ENCODE results near the gene DGLUCY.
"Not testable (repeated sequence)": the region's sequence is repeated elsewhere in the genome, so short reads cannot be mapped to it uniquely, and the experiment has no call there.

The DGLUCY gene

GRCh38 chr14:91243074-91243471 is 129.2 kb downstream of the DGLUCY start:
- Histone ChIP-seq H3K9ac (ENCODE audit: low read length) (no peak overlapping the region), H3K27ac (ENCODE audit: low read depth, low read length) (no peak overlapping the region), H3K9me3 (ENCODE audit: low read length) (no peaks in the 10 kb centered on the region), H3K4me1 (ENCODE audit: insufficient read depth, low read length) (peaks cover 24% of the 10 kb centered on the region), H3K36me3 (ENCODE audit: insufficient read depth, low read length) (no peaks in the 10 kb centered on the region), H3K27me3 (ENCODE audit: control insufficient read depth in 1 of 2, insufficient read depth in 2 of 2, low read length in 2 of 2) (peaks cover 0 to 8% of the 10 kb centered on the region in 2 donors), H3K4me3 (ENCODE audit: low read depth in 1 of 2, low read length in 2 of 2) (no peak overlapping the region)

- H3K9ac ChIP-seq (ENCODE audit: low read length): peak within 1 kb of the TSS; percentile 33
- no peak within 1 kb of the TSS for H3K27ac ChIP-seq (ENCODE audit: low read depth, low read length)
- H3K4me1 ChIP-seq (ENCODE audit: insufficient read depth, low read length): peaks cover 24% of the 10 kb centered on the region
- no peaks in the 10 kb centered on the region for H3K36me3 ChIP-seq (ENCODE audit: insufficient read depth, low read length)
- no peaks in the 10 kb centered on the region for H3K9me3 ChIP-seq (ENCODE audit: low read length)
- peak within 1 kb of the TSS; percentile 14 to 26 for H3K4me3 ChIP-seq (ENCODE audit: low read depth in 1 of 2, low read length in 2 of 2)
- peaks cover 0 to 8% of the 10 kb centered on the region in 2 donors for H3K27me3 ChIP-seq (ENCODE audit: control insufficient read depth in 1 of 2, insufficient read depth in 2 of 2, low read length in 2 of 2)
Measured at GRCh38 chr14:91244501-91244901, 130.6 kb downstream of the DGLUCY start, which contains the start of gene GPR68. TSS of gene GPR68 (minus strand) at chr14:91244704. CDS start at chr14:91235050, 9,654 bp downstream.

GRCh38 chr14:91245029-91245428 is 131.2 kb downstream of the DGLUCY start:
- H3K4me1 ChIP-seq (ENCODE audit: insufficient read depth, low read length): peaks cover 24% of the 10 kb centered on the region
- H3K4me3 ChIP-seq (ENCODE audit: low read depth in 1 of 2, low read length in 2 of 2): no peak overlapping the region
- no peak overlapping the region for H3K27ac ChIP-seq (ENCODE audit: low read depth, low read length)

GRCh38 chr14:91245616-91246015 is 131.7 kb downstream of the DGLUCY start:
- not testable (repeated sequence) for H3K9ac ChIP-seq (ENCODE audit: low read length); H3K4me3 ChIP-seq (ENCODE audit: low read depth in 1 of 2, low read length in 2 of 2); H3K36me3 ChIP-seq (ENCODE audit: insufficient read depth, low read length); H3K27ac ChIP-seq (ENCODE audit: low read depth, low read length); H3K9me3 ChIP-seq (ENCODE audit: low read length); H3K27me3 ChIP-seq (ENCODE audit: control insufficient read depth in 1 of 2, insufficient read depth in 2 of 2, low read length in 2 of 2)
- H3K4me1 ChIP-seq (ENCODE audit: insufficient read depth, low read length): peaks cover 24% of the 10 kb centered on the region

More at GRCh38 chr14:91245029-91245428, 131.2 kb downstream of the DGLUCY start:
- H3K36me3 ChIP-seq (ENCODE audit: insufficient read depth, low read length): no peaks in the 10 kb centered on the region
- no peaks in the 10 kb centered on the region for H3K9me3 ChIP-seq (ENCODE audit: low read length)
- peaks cover 0 to 8% of the 10 kb centered on the region in 2 donors for H3K27me3 ChIP-seq (ENCODE audit: control insufficient read depth in 1 of 2, insufficient read depth in 2 of 2, low read length in 2 of 2)
- no peak overlapping the region for H3K9ac ChIP-seq (ENCODE audit: low read length)

GRCh38 chr14:91246051-91246852 is 132.4 kb downstream of the DGLUCY start:
- H3K36me3 ChIP-seq (ENCODE audit: insufficient read depth, low read length): no peaks in the 10 kb centered on the region
- no peaks in the 10 kb centered on the region for H3K9me3 ChIP-seq (ENCODE audit: low read length)
- H3K9ac ChIP-seq (ENCODE audit: low read length): no peak overlapping the region
- peaks cover 24% of the 10 kb centered on the region for H3K4me1 ChIP-seq (ENCODE audit: insufficient read depth, low read length)
- no peak overlapping the region for H3K27ac ChIP-seq (ENCODE audit: low read depth, low read length)
- H3K27me3 ChIP-seq (ENCODE audit: control insufficient read depth in 1 of 2, insufficient read depth in 2 of 2, low read length in 2 of 2): peaks cover 0 to 8% of the 10 kb centered on the region in 2 donors
- no peak overlapping the region for H3K4me3 ChIP-seq (ENCODE audit: low read depth in 1 of 2, low read length in 2 of 2)

GRCh38 chr14:91249841-91250616 is 136.2 kb downstream of the DGLUCY start:
- no peak overlapping the region for H3K27ac ChIP-seq (ENCODE audit: low read depth, low read length)
- H3K4me3 ChIP-seq (ENCODE audit: low read depth in 1 of 2, low read length in 2 of 2): no peak overlapping the region

GRCh38 chr14:91250912-91251311 is 137.0 kb downstream of the DGLUCY start:
- no peak overlapping the region for H3K4me3 ChIP-seq (ENCODE audit: low read depth in 1 of 2, low read length in 2 of 2)
- H3K4me1 ChIP-seq (ENCODE audit: insufficient read depth, low read length): peaks cover 13% of the 10 kb centered on the region
- H3K27ac ChIP-seq (ENCODE audit: low read depth, low read length): no peak overlapping the region
- H3K27me3 ChIP-seq (ENCODE audit: control insufficient read depth in 1 of 2, insufficient read depth in 2 of 2, low read length in 2 of 2): no peaks in the 10 kb centered on the region
- no peaks in the 10 kb centered on the region for H3K9me3 ChIP-seq (ENCODE audit: low read length)
- H3K9ac ChIP-seq (ENCODE audit: low read length): no peak overlapping the region
- H3K36me3 ChIP-seq (ENCODE audit: insufficient read depth, low read length): no peaks in the 10 kb centered on the region

More at GRCh38 chr14:91249841-91250616, 136.2 kb downstream of the DGLUCY start:
- Histone ChIP-seq H3K9ac (ENCODE audit: low read length) (no peak overlapping the region), H3K36me3 (ENCODE audit: insufficient read depth, low read length) (no peaks in the 10 kb centered on the region), H3K4me1 (ENCODE audit: insufficient read depth, low read length) (peaks cover 15% of the 10 kb centered on the region), H3K27me3 (ENCODE audit: control insufficient read depth in 1 of 2, insufficient read depth in 2 of 2, low read length in 2 of 2) (no peaks in the 10 kb centered on the region), H3K9me3 (ENCODE audit: low read length) (no peaks in the 10 kb centered on the region)

- peak overlapping the region; percentile 48 for H3K27ac ChIP-seq (ENCODE audit: low read depth, low read length)
- H3K9ac ChIP-seq (ENCODE audit: low read length): no peak overlapping the region
- no peaks in the 10 kb centered on the region for H3K9me3 ChIP-seq (ENCODE audit: low read length)
- H3K4me3 ChIP-seq (ENCODE audit: low read depth in 1 of 2, low read length in 2 of 2): peak overlapping the region; percentile 53 to 61
- no peaks in the 10 kb centered on the region for H3K36me3 ChIP-seq (ENCODE audit: insufficient read depth, low read length)
- H3K4me1 ChIP-seq (ENCODE audit: insufficient read depth, low read length): peaks cover 31% of the 10 kb centered on the region
- H3K27me3 ChIP-seq (ENCODE audit: control insufficient read depth in 1 of 2, insufficient read depth in 2 of 2, low read length in 2 of 2): no peaks in the 10 kb centered on the region
Measured at GRCh38 chr14:91252871-91253794, 139.3 kb downstream of the DGLUCY start.

- peak overlapping the region; percentile 53 to 60 for H3K4me3 ChIP-seq (ENCODE audit: low read depth in 1 of 2, low read length in 2 of 2)
- no peaks in the 10 kb centered on the region for H3K27me3 ChIP-seq (ENCODE audit: control insufficient read depth in 1 of 2, insufficient read depth in 2 of 2, low read length in 2 of 2)
- no peaks in the 10 kb centered on the region for H3K9me3 ChIP-seq (ENCODE audit: low read length)
- peaks cover 31% of the 10 kb centered on the region for H3K4me1 ChIP-seq (ENCODE audit: insufficient read depth, low read length)
- peak overlapping the region; percentile 48 for H3K27ac ChIP-seq (ENCODE audit: low read depth, low read length)
- no peak overlapping the region for H3K9ac ChIP-seq (ENCODE audit: low read length)
- H3K36me3 ChIP-seq (ENCODE audit: insufficient read depth, low read length): no peaks in the 10 kb centered on the region
Measured at GRCh38 chr14:91253795-91254323, 140.0 kb downstream of the DGLUCY start.

- Histone ChIP-seq H3K9me3 (ENCODE audit: low read length) (no peaks in the 10 kb centered on the region), H3K4me1 (ENCODE audit: insufficient read depth, low read length) (peaks cover 31% of the 10 kb centered on the region), H3K27me3 (ENCODE audit: control insufficient read depth in 1 of 2, insufficient read depth in 2 of 2, low read length in 2 of 2) (no peaks in the 10 kb centered on the region), H3K4me3 (ENCODE audit: low read depth in 1 of 2, low read length in 2 of 2) (no peak overlapping the region), H3K27ac (ENCODE audit: low read depth, low read length) (no peak overlapping the region), H3K9ac (ENCODE audit: low read length) (no peak overlapping the region), H3K36me3 (ENCODE audit: insufficient read depth, low read length) (no peaks in the 10 kb centered on the region)
Measured at GRCh38 chr14:91254461-91254860, 140.6 kb downstream of the DGLUCY start.
